Colonic mucosa (tissue), 4 donors: ENCODE results near the gene LLCFC1. TPM values are rescaled to one million over a fixed set of nuclear protein-coding genes. Genes with fewer than 3 reads are reported as not detected.

Experiments used
- DNase-seq: peaks from one replicate; pipeline ENCODE4 v3.0.0-alpha.2; 2020
- H3K27ac ChIP-seq: fragments of 200-600 bp; one replicate; pipeline ENCODE4 v1.8.0; 2021
- H3K27me3 ChIP-seq: fragments of 200-600 bp; one replicate; pipeline ENCODE4 v1.8.0; 2021
- H3K36me3 ChIP-seq: fragments of 200-600 bp; one replicate; pipeline ENCODE4 v1.8.0; 2021
- H3K4me1 ChIP-seq: fragments of 200-600 bp; one replicate; pipeline ENCODE4 v1.8.0; 2021; ENCODE audit warnings: mild to moderate bottlenecking
- H3K4me3 ChIP-seq: fragments of 200-600 bp; one replicate; pipeline ENCODE4 v1.8.0; 2021
- H3K9ac ChIP-seq, 2 donors: one replicate each; pipeline ENCODE4 v1.7.0; 2013; ENCODE audit warnings: control low read depth in 2 of 2, low read depth in 2 of 2, low read length in 2 of 2
- H3K9me3 ChIP-seq: fragments of 200-600 bp; one replicate; pipeline ENCODE4 v1.8.0; 2021
- CTCF ChIP-seq: fragments of 200-600 bp; IDR thresholded peaks from one replicate; pipeline ENCODE4 v1.8.0; 2022; ENCODE audit warnings: antibody characterized with exemption, mild to moderate bottlenecking
- intact Hi-C: fragments of 100-400 bp; cut with DNase I; formaldehyde crosslinking; loops from one replicate; pipeline ENCODE4 v1.14.1; 2022
- total RNA-seq, 2 donors: library from RNA; stranded (reverse); fragmentation: NEBNext Ultra II Directional in 1 of 2; extraction: Animal tissue kit (Norgen Biotek cat#: 25700) in 1 of 2; gene quantifications; one replicate each; pipeline ENCODE4 v1.2.1, GENCODE V29; 2021
- donor health status: healthy.
- donor health status: DM: no; HTN: no; CAD: no.
- donor health status: DM: no; HTN: no; CAD: no.

LLCFC1 gene
- total RNA-seq, 2 donors from 2014 or later: not detected

GRCh38 chr7:142934056-142934455, 5.2 kb upstream of the LLCFC1 start:
- H3K27ac ChIP-seq: no peak overlapping the region
- DNase-seq: no peak
- intact Hi-C loops: no loop called here

GRCh38 chr7:142935941-142936565, 3.2 kb upstream of the LLCFC1 start:
- Histone ChIP-seq H3K27me3 (no peaks in the 10 kb centered on the region), H3K36me3 (no peaks in the 10 kb centered on the region), H3K9me3 (no peaks in the 10 kb centered on the region), H3K4me3 (no peak overlapping the region), H3K27ac (no peak overlapping the region), H3K4me1 (no peaks in the 10 kb centered on the region), H3K9ac (no peak overlapping the region)
- TF ChIP-seq CTCF: no peak
- no peak for DNase-seq
- intact Hi-C loops: no loop called here

More at GRCh38 chr7:142934056-142934455, 5.2 kb upstream of the LLCFC1 start:
- Histone ChIP-seq H3K4me1 (no peaks in the 10 kb centered on the region), H3K36me3 (no peaks in the 10 kb centered on the region), H3K9me3 (no peaks in the 10 kb centered on the region), H3K4me3 (no peak overlapping the region), H3K9ac (no peak overlapping the region), H3K27me3 (no peaks in the 10 kb centered on the region)
- TF ChIP-seq CTCF: no peak

- H3K27me3 ChIP-seq: no peaks in the 10 kb centered on the region
- no peak overlapping the region for H3K27ac ChIP-seq
- intact Hi-C loops: no loop called here
- no peaks in the 10 kb centered on the region for H3K9me3 ChIP-seq
- no peak for DNase-seq
- no peak overlapping the region for H3K9ac ChIP-seq
- H3K4me1 ChIP-seq: no peaks in the 10 kb centered on the region
- no peaks in the 10 kb centered on the region for H3K36me3 ChIP-seq
- no peak overlapping the region for H3K4me3 ChIP-seq
- TF ChIP-seq CTCF: no peak
Measured at GRCh38 chr7:142938611-142939010, 673 bp upstream of the LLCFC1 start.

- H3K27ac ChIP-seq: no peak overlapping the region
- H3K4me1 ChIP-seq: no peaks in the 10 kb centered on the region
Measured at GRCh38 chr7:142940966-142941535, 1.8 kb downstream of the LLCFC1 start.

GRCh38 chr7:142941541-142941940, 2.3 kb downstream of the LLCFC1 start:
- no peak for DNase-seq
- H3K27ac ChIP-seq: no peak overlapping the region
- no peaks in the 10 kb centered on the region for H3K4me1 ChIP-seq

More at GRCh38 chr7:142940966-142941535, 1.8 kb downstream of the LLCFC1 start:
- no peaks in the 10 kb centered on the region for H3K9me3 ChIP-seq
- H3K27me3 ChIP-seq: no peaks in the 10 kb centered on the region
- no peak for DNase-seq
- no peaks in the 10 kb centered on the region for H3K36me3 ChIP-seq
- H3K9ac ChIP-seq: no peak overlapping the region
- intact Hi-C loops: no loop called here
- TF ChIP-seq CTCF: no peak
- H3K4me3 ChIP-seq: no peak overlapping the region

More at GRCh38 chr7:142941541-142941940, 2.3 kb downstream of the LLCFC1 start:
- Histone ChIP-seq H3K36me3 (no peaks in the 10 kb centered on the region), H3K9me3 (no peaks in the 10 kb centered on the region), H3K9ac (no peak overlapping the region), H3K27me3 (no peaks in the 10 kb centered on the region), H3K4me3 (no peak overlapping the region)
- intact Hi-C loops: no loop called here
- TF ChIP-seq CTCF: no peak
